DOHH2 (cell line): ENCODE measurements around the gene ZFAND3.

ENCODE experiments used
- H3F3A ChIP-seq: fragments of 200-600 bp; sonication (generic), shearing (Covaris generic); 2 replicates; pipeline ENCODE4 v1.6.0; 2016; ENCODE audit warnings: antibody characterized with exemption, mild to moderate bottlenecking; ENCODE audit not compliant: control insufficient read depth, insufficient read depth
- H3K27ac ChIP-seq: fragments of 200-600 bp; sonication (generic); 2 replicates; pipeline ENCODE4 v1.5.1; 2014; ENCODE audit warnings: low read depth, mild to moderate bottlenecking, low read length, moderate library complexity
- H3K27me3 ChIP-seq: fragments of 200-600 bp; sonication (generic); 2 replicates; pipeline ENCODE4 v1.6.1; 2014; ENCODE audit warnings: mild to moderate bottlenecking, low read length, mixed read lengths; ENCODE audit not compliant: control insufficient read depth
- H3K36me3 ChIP-seq: fragments of 200-600 bp; sonication (generic); 2 replicates; pipeline ENCODE4 v1.6.1; 2014; ENCODE audit warnings: mild to moderate bottlenecking, low read length, moderate library complexity, mixed read lengths; ENCODE audit not compliant: control insufficient read depth
- H3K4me1 ChIP-seq: fragments of 200-600 bp; sonication (generic); 2 replicates; pipeline ENCODE4 v1.6.1; 2014; ENCODE audit warnings: mild to moderate bottlenecking, low read length, mixed read lengths; ENCODE audit not compliant: control insufficient read depth
- H3K4me2 ChIP-seq: fragments of 200-600 bp; sonication (generic); 2 replicates; pipeline ENCODE4 v1.6.0; 2014; ENCODE audit warnings: mild to moderate bottlenecking, low read length, moderate library complexity
- H3K4me3 ChIP-seq: fragments of 200-600 bp; sonication (generic); 2 replicates; pipeline ENCODE4 v1.5.1; 2014; ENCODE audit warnings: mild to moderate bottlenecking, low read length, mixed read lengths
- H3K79me2 ChIP-seq: fragments of 200-600 bp; sonication (generic); 2 replicates; pipeline ENCODE4 v1.6.1; 2014; ENCODE audit warnings: mild to moderate bottlenecking, low read length, mixed read lengths; ENCODE audit not compliant: control insufficient read depth
- H3K9me2 ChIP-seq: fragments of 200-600 bp; sonication (generic); replicated peaks from 2 replicates; pipeline ENCODE4 v1.6.1; 2014; ENCODE audit warnings: mild to moderate bottlenecking, low read length, mixed read lengths; ENCODE audit not compliant: control insufficient read depth
- H3K9me3 ChIP-seq: fragments of 200-600 bp; sonication (generic); 2 replicates; pipeline ENCODE4 v1.6.1; 2014; ENCODE audit warnings: antibody characterized with exemption, low read length, mixed read lengths; ENCODE audit not compliant: control insufficient read depth, insufficient read depth
- H4K20me1 ChIP-seq: fragments of 200-600 bp; sonication (generic); 2 replicates; pipeline ENCODE4 v1.6.0; 2014; ENCODE audit warnings: low read depth, mild to moderate bottlenecking, antibody characterized with exemption, low read length, moderate library complexity; ENCODE audit not compliant: control insufficient read depth, insufficient read depth
- CTCF ChIP-seq: fragments of 200-600 bp; sonication (generic); IDR thresholded peaks from one replicate; pipeline ENCODE4 v1.5.1; 2014; ENCODE audit warnings: antibody characterized with exemption, mild to moderate bottlenecking, low read depth, low read length; ENCODE audit not compliant: poor library complexity, severe bottlenecking
- EZH2phosphoT487 ChIP-seq: fragments of 200-600 bp; sonication (generic); IDR thresholded peaks from 2 replicates; pipeline ENCODE4 v1.6.1; 2017; ENCODE audit warnings: borderline replicate concordance, mild to moderate bottlenecking, antibody characterized with exemption, low read length, moderate library complexity, mixed read lengths

The ZFAND3 gene

DNA sequence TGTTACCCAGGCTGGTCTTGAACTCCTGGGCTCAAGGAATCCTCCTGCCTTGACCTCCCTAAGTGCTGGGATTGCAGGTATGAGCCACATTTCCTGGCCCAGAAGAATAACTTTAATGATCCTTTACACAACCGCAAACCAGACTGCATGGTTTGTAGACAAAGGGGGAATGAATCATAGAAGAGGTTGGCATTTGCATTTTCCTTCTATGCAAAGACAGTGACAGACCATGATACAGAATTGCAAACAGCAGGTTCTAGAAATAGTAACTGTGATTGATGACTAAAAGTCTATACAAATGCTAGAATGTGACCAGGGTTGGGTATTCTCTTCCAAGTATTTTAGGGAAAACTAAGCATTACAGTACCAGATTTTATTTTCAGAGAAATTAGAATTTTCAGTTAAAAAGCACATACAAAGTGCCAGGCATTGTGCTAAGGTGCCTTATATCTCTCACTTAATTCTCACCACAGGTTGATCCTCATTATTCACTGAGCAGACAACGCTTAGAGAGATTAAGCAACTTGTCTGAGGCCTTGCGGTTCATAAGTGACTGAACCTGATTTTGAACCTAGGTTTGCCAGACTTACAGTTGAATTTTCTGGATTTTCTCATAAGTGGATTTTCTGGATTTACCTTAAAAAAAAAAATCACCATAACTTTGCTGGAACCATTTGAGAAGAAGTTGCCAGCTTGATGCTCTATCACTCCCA, 146.6 kb downstream of the ZFAND3 start:
- no peaks in the 10 kb centered on the region for H3K36me3 ChIP-seq

DNA sequence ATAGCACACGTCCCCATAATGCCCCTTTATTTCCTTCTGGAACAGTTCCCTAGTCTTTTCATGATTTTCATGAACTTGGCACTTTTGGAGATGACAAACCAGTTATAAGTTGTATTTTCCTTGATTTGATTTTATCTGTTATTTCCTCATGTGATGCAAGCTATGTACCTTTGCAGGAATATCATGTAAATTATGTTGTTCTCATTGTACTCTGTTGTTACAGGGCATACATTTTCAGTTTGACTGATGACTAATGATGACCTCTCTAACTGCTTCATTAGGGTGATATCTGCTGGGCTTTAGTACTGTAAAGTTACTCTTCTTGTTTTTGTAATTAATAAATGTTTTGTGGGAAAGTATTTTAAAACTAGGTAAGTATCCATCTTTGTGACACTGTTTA, 147.3 kb downstream of the ZFAND3 start:
- Histone ChIP-seq H3K36me3 (no peaks in the 10 kb centered on the region), H3K9me2 (no peaks in the 10 kb centered on the region), H3K27ac (no peak overlapping the region), H4K20me1 (no peaks in the 10 kb centered on the region), H3K4me3 (no peak overlapping the region), H3K79me2 (no peaks in the 10 kb centered on the region), H3K9me3 (no peaks in the 10 kb centered on the region), H3K27me3 (no peaks in the 10 kb centered on the region), H3F3A (no peaks in the 10 kb centered on the region), H3K4me2 (no peak overlapping the region), H3K4me1 (no peaks in the 10 kb centered on the region)
- no peak for TF ChIP-seq CTCF
- no peak for TF ChIP-seq EZH2phosphoT487

More for the DNA sequence above, 146.6 kb downstream of the ZFAND3 start:
- no peaks in the 10 kb centered on the region for H3K79me2 ChIP-seq
- no peak for TF ChIP-seq EZH2phosphoT487
- no peak for TF ChIP-seq CTCF
- H3K9me2 ChIP-seq: no peaks in the 10 kb centered on the region
- no peaks in the 10 kb centered on the region for H3K4me1 ChIP-seq
- peaks cover 4% of the 10 kb centered on the region; the same call in 1 of the 2 replicates for H3K9me3 ChIP-seq
- H3K4me2 ChIP-seq: no peak overlapping the region
- H3K27ac ChIP-seq: no peak overlapping the region
- H3K27me3 ChIP-seq: no peaks in the 10 kb centered on the region
- H4K20me1 ChIP-seq: no peaks in the 10 kb centered on the region
- no peaks in the 10 kb centered on the region for H3F3A ChIP-seq
- H3K4me3 ChIP-seq: no peak overlapping the region

- Histone ChIP-seq H3K4me3 (no peak overlapping the region), H3K36me3 (no peaks in the 10 kb centered on the region), H3K9me2 (no peaks in the 10 kb centered on the region), H3K27me3 (no peaks in the 10 kb centered on the region), H3F3A (no peaks in the 10 kb centered on the region), H3K27ac (no peak overlapping the region), H3K4me1 (no peaks in the 10 kb centered on the region), H3K4me2 (no peak overlapping the region), H4K20me1 (no peaks in the 10 kb centered on the region), H3K79me2 (no peaks in the 10 kb centered on the region), H3K9me3 (no peaks in the 10 kb centered on the region)
- TF ChIP-seq CTCF (no peak), EZH2phosphoT487 (no peak)
Observed at GRCh38 chr6:37967651-37968050, 148.1 kb downstream of the ZFAND3 start.
